ENCODE data around the gene ZWILCH.

- no peak for TF ChIP-seq CTCF (IDR thresholded peaks at IDR 0.05; ENCODE audit: low read depth, low read length)
- no peak for TF ChIP-seq EZH2phosphoT487 (IDR thresholded peaks at IDR 0.05; ENCODE audit: low read depth)
Measured at GRCh38 chr15:66482539-66482938, 22.6 kb upstream of the ZWILCH start.
